ENCODE results near the gene RHAG.

RHAG gene

DNA sequence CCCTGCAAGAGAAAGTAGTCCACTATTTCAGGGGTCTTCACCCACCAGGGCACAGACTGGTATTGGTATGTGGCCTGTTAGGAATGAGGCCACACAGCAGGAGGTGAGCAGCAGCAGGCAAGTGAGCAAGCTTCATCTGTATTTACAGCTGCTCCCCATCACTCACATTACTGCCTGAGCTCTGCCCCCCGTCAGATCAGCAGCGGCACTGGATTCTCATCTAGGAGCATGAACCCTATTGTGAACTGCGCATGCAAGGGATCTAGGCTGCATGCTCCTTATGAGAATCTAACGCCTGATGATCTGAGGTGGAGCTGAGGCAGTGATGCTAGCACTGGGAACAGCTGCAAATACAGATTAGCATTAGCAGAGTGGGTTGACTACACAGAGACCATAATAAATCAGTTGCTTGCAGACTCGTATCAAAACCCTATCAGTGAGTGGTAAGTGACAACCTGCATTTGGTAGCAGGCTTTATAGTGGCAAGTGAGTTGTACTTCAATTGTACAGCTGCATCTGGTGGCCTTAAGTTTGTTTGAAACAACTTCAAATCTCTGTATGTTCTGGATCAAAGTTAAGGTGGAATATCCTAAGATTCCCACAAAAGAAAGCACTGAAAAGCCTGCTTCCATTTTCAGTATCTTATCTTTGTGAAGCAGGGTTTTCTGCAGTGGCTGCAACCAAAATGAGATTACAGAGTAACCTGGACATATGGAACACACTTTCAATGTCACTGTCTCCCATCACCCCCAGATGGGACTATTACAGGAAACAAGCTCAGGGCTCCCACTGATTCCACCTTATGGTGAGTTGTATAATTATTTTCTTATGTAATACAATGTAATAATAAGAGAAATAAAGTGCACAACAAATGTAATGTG, 73.4 kb downstream of the RHAG start:
- Mint-ChIP-seq H3K36me3 (ENCODE audit: low read depth) (no peaks in the 10 kb centered on the region), H3K9me3 (no peaks in the 10 kb centered on the region)

DNA sequence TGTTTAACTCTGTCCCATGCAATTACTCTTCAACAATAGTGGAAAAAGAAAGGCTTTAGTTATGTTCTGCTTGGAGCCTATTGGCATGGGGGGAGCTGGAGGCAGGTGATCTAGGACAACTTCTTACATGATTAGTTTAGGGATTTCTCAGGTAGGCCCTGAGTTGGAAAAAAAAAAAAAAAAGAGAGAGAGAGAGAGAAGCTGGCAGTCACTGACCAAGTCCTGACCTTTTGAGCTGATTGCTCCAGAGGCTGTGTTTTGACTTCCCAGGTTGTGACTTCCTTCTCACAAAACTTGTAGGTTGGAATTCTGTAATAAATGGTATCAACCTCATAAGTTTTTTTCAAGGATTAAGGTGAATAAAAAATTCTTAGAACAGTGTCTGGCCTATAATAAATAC, 78.4 kb downstream of the RHAG start:
- DNase-seq (no peak), ATAC-seq (no peak)
- Mint-ChIP-seq H3K4me1 (no peaks in the 10 kb centered on the region), H3K27me3 (peaks cover 7% of the 10 kb centered on the region), H3K36me3 (ENCODE audit: low read depth) (no peaks in the 10 kb centered on the region), H3K27ac (no peak overlapping the region), H3K9me3 (no peaks in the 10 kb centered on the region), H3K4me3 (no peak overlapping the region)

More for the DNA sequence above, 73.4 kb downstream of the RHAG start:
- DNase-seq: no peak
- Mint-ChIP-seq H3K27ac (no peak overlapping the region), H3K4me1 (no peaks in the 10 kb centered on the region), H3K4me3 (no peak overlapping the region), H3K27me3 (peaks cover 8% of the 10 kb centered on the region)
- ATAC-seq: no peak

DNA sequence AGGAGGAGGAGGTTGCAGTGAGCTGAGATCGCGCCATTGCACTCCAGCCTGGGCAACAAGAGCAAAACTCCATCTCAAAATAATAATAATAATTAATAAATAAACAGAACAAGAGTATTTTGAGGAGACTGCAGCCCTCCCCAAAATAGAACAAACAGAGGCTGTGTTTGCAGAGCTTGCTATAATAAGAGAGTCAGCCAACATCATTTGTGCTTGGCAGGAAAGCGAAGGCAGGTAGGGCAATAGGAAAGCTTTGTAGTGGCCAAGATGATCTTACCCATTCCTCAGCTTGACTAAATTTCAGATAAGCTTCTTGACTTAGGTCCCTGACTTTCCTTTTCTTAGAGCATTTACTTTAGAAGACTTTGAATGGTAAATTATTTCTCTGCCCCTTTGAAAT, 79.5 kb downstream of the RHAG start:
- Mint-ChIP-seq H3K9me3 (no peaks in the 10 kb centered on the region), H3K27ac (no peak overlapping the region), H3K4me1 (no peaks in the 10 kb centered on the region), H3K36me3 (ENCODE audit: low read depth) (no peaks in the 10 kb centered on the region), H3K27me3 (peaks cover 7% of the 10 kb centered on the region), H3K4me3 (no peak overlapping the region)
- ATAC-seq (no peak), DNase-seq (no peak)

DNA sequence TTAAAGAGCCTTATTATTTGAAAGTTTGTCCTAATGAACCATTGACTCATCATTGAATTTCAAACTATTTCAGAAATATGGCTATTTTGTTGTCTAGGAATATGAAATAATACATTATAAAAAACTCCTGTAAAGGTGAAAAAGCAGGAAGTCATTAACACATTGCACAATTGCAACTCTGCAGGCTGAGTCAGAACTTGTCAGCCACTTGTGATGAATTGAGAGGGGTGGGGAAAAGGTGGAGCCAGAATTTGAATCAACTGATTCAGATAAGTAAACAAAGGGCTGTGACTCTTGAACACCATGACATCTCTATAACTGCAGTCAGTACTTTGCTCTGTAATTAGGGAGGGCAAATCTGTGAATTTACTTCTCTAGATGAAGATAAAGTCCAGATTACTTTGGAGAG, 80.2 kb downstream of the RHAG start:
- ATAC-seq (no peak), DNase-seq (no peak)
- Mint-ChIP-seq H3K36me3 (ENCODE audit: low read depth) (no peaks in the 10 kb centered on the region), H3K27me3 (peaks cover 11% of the 10 kb centered on the region), H3K27ac (no peak overlapping the region), H3K4me1 (peaks cover 5% of the 10 kb centered on the region), H3K4me3 (no peak overlapping the region), H3K9me3 (no peaks in the 10 kb centered on the region)

DNA sequence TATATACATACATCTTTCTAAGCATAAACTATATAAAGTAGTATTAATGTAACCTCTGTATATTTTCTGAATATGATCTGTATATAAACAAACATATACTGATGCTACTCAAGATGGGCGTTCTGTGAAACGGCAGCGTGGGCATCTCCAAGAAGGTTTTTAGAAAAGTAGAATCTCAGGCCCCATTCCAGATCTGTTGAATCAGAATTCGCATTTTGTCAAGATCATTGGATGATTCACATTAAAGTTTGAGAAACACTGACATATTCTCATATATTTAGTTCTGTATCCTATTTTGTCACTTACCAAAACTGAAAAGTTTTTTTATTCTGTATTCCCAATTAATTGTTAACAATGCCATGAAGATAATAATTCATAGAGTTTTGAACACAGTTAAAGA, 80.7 kb downstream of the RHAG start:
- Mint-ChIP-seq H3K9me3 (no peaks in the 10 kb centered on the region), H3K27me3 (peaks cover 16% of the 10 kb centered on the region), H3K4me3 (no peak overlapping the region), H3K36me3 (ENCODE audit: low read depth) (no peaks in the 10 kb centered on the region), H3K4me1 (peaks cover 10% of the 10 kb centered on the region), H3K27ac (no peak overlapping the region)
- ATAC-seq (no peak), DNase-seq (no peak)
